Tibial nerve (tissue), 4 donors: ENCODE measurements around the gene DNAH14. TPM values are rescaled to one million over a fixed set of nuclear protein-coding genes. Genes with fewer than 3 reads are reported as not detected.
"Not testable (repeated sequence)": the region's sequence is repeated elsewhere in the genome, so short reads cannot be mapped to it uniquely, and the experiment has no call there.

Source experiments
- DNase-seq, 2 donors: peaks; one replicate each; pipeline ENCODE4 v3.0.0-alpha.2; 2019; ENCODE audit warnings: low spot score in 2 of 2
- H3K27ac ChIP-seq, 4 donors: fragments of 200-600 bp; sonication (generic) in 3 of 4; one replicate each; pipeline ENCODE4 v1.5.1; 2017 to 2019; ENCODE audit warnings: mild to moderate bottlenecking in 1 of 4
- H3K27me3 ChIP-seq, 2 donors: fragments of 200-600 bp; sonication (generic) in 1 of 2; one replicate each; pipeline versions ENCODE4 v1.5.1 to v1.6.0; 2017 to 2019
- H3K36me3 ChIP-seq, 3 donors: fragments of 200-600 bp; sonication (generic); one replicate each; pipeline ENCODE4 v1.5.1; 2018 to 2019
- H3K4me1 ChIP-seq, 4 donors: fragments of 200-600 bp; sonication (generic) in 3 of 4; one replicate each; pipeline ENCODE4 v1.5.1; 2017 to 2019
- H3K4me3 ChIP-seq, 4 donors: fragments of 200-600 bp; sonication (generic) in 3 of 4; one replicate each; pipeline ENCODE4 v1.5.1; 2017 to 2019; ENCODE audit warnings: mild to moderate bottlenecking in 1 of 4, moderate library complexity in 1 of 4
- H3K9me3 ChIP-seq, 4 donors: fragments of 200-600 bp; sonication (generic) in 3 of 4; one replicate each; pipeline ENCODE4 v1.5.1; 2017 to 2019
- EP300 ChIP-seq, 2 donors: sonication (generic); formaldehyde crosslinking; IDR thresholded peaks; one replicate each; pipeline ENCODE4 v1.6.1; 2017; ENCODE audit warnings: antibody characterized with exemption in 2 of 2, mild to moderate bottlenecking in 1 of 2
- POLR2A ChIP-seq, 2 donors: fragments of 450-650 bp; IDR thresholded peaks; one replicate each; pipeline ENCODE4 v1.6.1; 2017; ENCODE audit warnings: antibody characterized with exemption in 2 of 2, mild to moderate bottlenecking in 2 of 2, moderate library complexity in 2 of 2
- WGBS, 2 donors: methylation state at CpG; one replicate each; pipeline ENCODE4 v1.1.5; 2018; 5-methylcytosine and 5-hydroxymethylcytosine counted together
- total RNA-seq, 4 donors: library from RNA; depleted of rRNA; stranded (reverse); fragments of >200 nt; gene quantifications; one replicate each; pipeline ENCODE4 v1.1.0, GENCODE V29; 2016
- TF ChIP-seq, protein P1 (sequence below), 5 experiments: fragments of 200-600 bp in 3 of 5; fragments of 450-650 bp in 2 of 5; sonication (generic) in 3 of 5; IDR thresholded peaks; one replicate each; pipeline ENCODE4 v1.5.1; 2016 to 2019; ENCODE audit warnings: antibody characterized with exemption in 5 of 5, mild to moderate bottlenecking in 3 of 5, moderate library complexity in 2 of 5

DNAH14 gene
- total RNA-seq, 4 donors from 2014 or later = 1.2 to 6.5 (median 4.4) TPM

DNA sequence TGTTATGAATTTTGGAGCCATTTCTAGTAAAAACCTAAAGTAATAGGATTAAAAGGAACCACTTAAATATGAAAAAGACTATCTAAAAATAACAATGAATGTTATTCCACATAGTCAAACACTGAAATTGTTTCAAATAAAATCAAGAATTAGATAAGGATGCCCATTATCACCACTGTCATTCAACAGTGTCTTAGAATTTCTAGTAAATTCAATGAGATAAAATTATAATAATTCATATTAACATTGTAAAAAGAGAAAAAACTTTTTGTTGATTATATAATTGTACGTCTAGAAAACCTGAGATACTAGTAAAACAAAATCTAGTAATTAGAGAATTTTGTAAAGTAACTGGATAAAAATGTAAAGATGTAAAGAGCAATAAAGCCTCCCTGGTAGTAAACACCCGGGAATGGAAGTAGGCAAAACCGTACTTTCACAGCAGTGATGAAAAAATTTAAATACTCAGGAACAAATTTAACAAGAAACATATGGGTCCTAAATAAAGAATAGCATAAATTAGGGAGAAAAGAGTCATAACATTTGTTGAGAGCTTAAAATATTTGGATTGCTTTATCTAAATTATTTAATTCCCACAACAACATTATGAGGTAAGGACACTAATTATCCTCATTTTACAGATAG is 442.0 kb downstream of the DNAH14 start:
- no peaks in the 10 kb centered on the region for H3K27me3 ChIP-seq
- no peaks in the 10 kb centered on the region for H3K9me3 ChIP-seq
- 65 to 81% methylated on average over 3 of the region's 3 CpGs for WGBS, 2 donors
- no peaks in the 10 kb centered on the region for H3K4me1 ChIP-seq
- no peak for DNase-seq
- no peak overlapping the region for H3K27ac ChIP-seq
- no peak for TF ChIP-seq EP300 (IDR thresholded peaks at IDR 0.05)
- no peak for TF ChIP-seq POLR2A (IDR thresholded peaks at IDR 0.05)
- TF ChIP-seq, protein P1, sequence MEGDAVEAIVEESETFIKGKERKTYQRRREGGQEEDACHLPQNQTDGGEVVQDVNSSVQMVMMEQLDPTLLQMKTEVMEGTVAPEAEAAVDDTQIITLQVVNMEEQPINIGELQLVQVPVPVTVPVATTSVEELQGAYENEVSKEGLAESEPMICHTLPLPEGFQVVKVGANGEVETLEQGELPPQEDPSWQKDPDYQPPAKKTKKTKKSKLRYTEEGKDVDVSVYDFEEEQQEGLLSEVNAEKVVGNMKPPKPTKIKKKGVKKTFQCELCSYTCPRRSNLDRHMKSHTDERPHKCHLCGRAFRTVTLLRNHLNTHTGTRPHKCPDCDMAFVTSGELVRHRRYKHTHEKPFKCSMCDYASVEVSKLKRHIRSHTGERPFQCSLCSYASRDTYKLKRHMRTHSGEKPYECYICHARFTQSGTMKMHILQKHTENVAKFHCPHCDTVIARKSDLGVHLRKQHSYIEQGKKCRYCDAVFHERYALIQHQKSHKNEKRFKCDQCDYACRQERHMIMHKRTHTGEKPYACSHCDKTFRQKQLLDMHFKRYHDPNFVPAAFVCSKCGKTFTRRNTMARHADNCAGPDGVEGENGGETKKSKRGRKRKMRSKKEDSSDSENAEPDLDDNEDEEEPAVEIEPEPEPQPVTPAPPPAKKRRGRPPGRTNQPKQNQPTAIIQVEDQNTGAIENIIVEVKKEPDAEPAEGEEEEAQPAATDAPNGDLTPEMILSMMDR (IDR thresholded peaks at IDR 0.05) = no peak
- no peak overlapping the region for H3K4me3 ChIP-seq
- no peaks in the 10 kb centered on the region for H3K36me3 ChIP-seq

DNA sequence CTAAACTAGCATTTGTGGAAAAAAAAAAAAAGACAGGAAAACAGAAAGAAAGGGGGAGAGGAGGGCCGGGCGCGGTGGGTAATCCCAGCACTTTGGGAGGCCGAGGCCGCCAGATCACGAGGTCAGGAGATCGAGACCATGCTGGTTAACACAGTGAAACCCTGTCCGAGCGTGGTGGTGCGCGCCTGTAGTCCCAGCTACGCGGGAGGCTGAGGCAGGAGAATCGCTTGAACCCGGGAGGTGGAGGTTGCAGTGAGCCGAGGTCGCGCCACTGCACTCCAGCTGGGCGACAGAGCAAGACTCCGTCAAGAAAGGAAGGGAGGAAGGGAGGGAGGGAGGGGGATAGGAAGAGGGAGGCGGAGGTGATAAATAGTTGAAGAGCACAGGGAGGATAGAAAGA is 443.7 kb downstream of the DNAH14 start:
- H3K27ac ChIP-seq = no peak overlapping the region
- WGBS, 2 donors = 88 to 91% methylated on average over 21 of the region's 21 CpGs
- H3K9me3 ChIP-seq = no peaks in the 10 kb centered on the region
- no peak overlapping the region for H3K4me3 ChIP-seq
- no peaks in the 10 kb centered on the region for H3K36me3 ChIP-seq
- TF ChIP-seq POLR2A (IDR thresholded peaks at IDR 0.05) (no peak), EP300 (IDR thresholded peaks at IDR 0.05) (no peak)
- TF ChIP-seq, protein P1 (IDR thresholded peaks at IDR 0.05) = no peak
- H3K4me1 ChIP-seq = no peaks in the 10 kb centered on the region
- DNase-seq = no peak
- no peaks in the 10 kb centered on the region for H3K27me3 ChIP-seq

DNA sequence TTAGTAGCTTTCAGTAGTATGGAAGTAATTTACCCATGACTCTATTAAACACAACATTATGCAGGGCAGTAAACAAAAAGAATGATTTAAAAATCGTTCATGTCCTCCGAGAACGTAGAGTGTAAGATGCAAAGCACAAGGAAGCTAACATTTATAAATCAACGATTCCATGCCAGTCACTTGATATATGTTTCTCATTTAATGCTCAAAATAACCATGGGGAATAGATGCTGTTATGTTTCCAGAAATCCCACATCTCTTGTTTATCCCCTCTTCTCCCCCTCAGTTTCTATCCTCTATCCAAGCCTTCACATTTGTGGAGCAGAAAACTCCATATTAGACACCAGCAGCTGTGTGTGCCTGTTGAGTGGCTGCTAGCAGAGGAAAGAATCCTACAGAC is 445.5 kb downstream of the DNAH14 start:
- no peak for DNase-seq
- no peaks in the 10 kb centered on the region for H3K4me1 ChIP-seq
- TF ChIP-seq POLR2A (IDR thresholded peaks at IDR 0.05) (no peak), EP300 (IDR thresholded peaks at IDR 0.05) (no peak)
- TF ChIP-seq, protein P1 (IDR thresholded peaks at IDR 0.05) = no peak
- 82 to 87% methylated on average over 4 of the region's 4 CpGs for WGBS, 2 donors
- H3K36me3 ChIP-seq = no peaks in the 10 kb centered on the region
- no peak overlapping the region for H3K4me3 ChIP-seq
- H3K27me3 ChIP-seq = no peaks in the 10 kb centered on the region
- no peaks in the 10 kb centered on the region for H3K9me3 ChIP-seq
- H3K27ac ChIP-seq = no peak overlapping the region

DNA sequence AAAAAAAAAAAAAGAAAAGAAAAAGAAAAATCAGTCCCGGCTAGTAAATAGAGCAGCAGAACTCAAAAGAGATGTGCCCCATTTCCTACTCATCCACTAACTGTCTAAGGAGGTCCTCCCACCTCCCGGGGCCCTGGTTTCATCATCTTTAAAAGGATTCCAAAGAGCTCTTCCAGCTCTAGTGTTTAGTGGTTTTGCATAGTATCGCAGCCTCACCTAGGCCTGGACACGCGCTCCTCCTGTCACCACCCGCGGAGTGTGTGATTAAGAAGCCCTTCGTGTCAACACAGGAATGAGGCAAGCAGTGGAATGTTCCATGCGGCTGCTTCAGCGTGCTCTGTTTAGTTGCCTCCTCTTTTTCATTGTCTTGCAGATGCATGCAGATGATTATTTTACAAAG is 449.4 kb downstream of the DNAH14 start:
- Histone ChIP-seq H3K4me1 (no peaks in the 10 kb centered on the region), H3K27ac (no peak overlapping the region), H3K27me3 (no peaks in the 10 kb centered on the region), H3K4me3 (no peak overlapping the region), H3K9me3 (no peaks in the 10 kb centered on the region), H3K36me3 (no peaks in the 10 kb centered on the region)
- no peak for DNase-seq
- WGBS, 2 donors = 48 to 53% methylated on average over 10 of the region's 10 CpGs
- TF ChIP-seq POLR2A (IDR thresholded peaks at IDR 0.05) (no peak), EP300 (IDR thresholded peaks at IDR 0.05) (no peak)
- TF ChIP-seq, protein P1 (IDR thresholded peaks at IDR 0.05) = no peak

DNA sequence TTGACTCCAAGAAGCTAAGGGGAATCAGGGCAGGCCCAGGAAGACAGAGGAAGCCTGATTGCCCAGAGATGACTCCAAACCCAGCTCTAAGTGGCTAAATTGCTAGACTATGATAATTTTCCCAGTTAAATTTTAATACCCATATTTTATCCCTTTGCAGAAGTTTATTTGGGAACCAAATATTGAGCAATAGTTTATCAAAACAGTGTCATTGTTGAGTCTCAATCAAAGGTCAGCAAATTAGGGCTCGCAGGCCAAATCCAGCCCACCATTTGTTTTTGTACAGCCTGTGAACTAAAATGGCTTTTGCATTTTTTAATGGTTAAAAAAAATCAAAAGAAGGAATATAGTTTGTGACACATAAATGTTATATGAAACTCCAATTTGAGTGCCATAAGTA is 451.2 kb downstream of the DNAH14 start:
- H3K4me3 ChIP-seq = no peak overlapping the region
- H3K27ac ChIP-seq = no peak overlapping the region
- H3K36me3 ChIP-seq = no peaks in the 10 kb centered on the region
- 86 to 96% methylated on average over 1 of the region's 1 CpG for WGBS, 2 donors
- H3K9me3 ChIP-seq = no peaks in the 10 kb centered on the region
- no peaks in the 10 kb centered on the region for H3K27me3 ChIP-seq
- no peaks in the 10 kb centered on the region for H3K4me1 ChIP-seq
- DNase-seq = no peak
- TF ChIP-seq EP300 (IDR thresholded peaks at IDR 0.05) = no peak

DNA sequence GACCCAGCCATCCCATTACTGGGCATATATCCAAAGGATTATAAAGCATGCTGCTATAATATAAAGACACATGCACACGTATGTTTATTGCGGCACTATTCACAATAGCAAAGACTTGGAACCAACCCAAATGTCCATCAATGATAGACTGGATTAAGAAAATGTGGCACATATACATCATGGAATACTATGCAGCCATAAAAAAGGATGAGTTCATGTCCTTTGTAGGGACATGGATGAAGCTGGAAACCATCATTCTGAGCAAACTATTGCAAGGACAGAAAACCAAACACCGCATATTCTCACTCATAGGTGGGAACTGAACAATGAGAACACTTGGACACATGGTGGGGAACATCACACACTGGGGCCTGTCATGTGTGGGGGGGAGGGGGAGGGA is 457.4 kb downstream of the DNAH14 start:
- not testable (repeated sequence) for H3K4me3 ChIP-seq, H3K36me3 ChIP-seq, H3K4me1 ChIP-seq, H3K27me3 ChIP-seq, H3K9me3 ChIP-seq, DNase-seq, H3K27ac ChIP-seq
- 97% methylated on average over 3 of the region's 3 CpGs for WGBS, 2 donors
